ENCODE results near the gene COL27A1. TPM values are rescaled to one million over a fixed set of nuclear protein-coding genes. Genes with fewer than 3 reads are reported as not detected.

Gene COL27A1
- total and polyA plus RNA-seq, 9 of the 15 experiments (the other 6 are each of a cell fraction or from before 2014, with no cell fraction given) = 0.07 TPM; not detected in 8

- no TSS peak for BruUV-seq (replicated peaks)
- no peak overlapping the region for H2AFZ ChIP-seq (ENCODE audit: low read depth, low read length)
- no peaks in the 10 kb centered on the region for H3K9me3 ChIP-seq (replicated peaks; ENCODE audit: control insufficient read depth, insufficient read depth, low read depth, low read length)
- H3K36me3 ChIP-seq (ENCODE audit: control insufficient read depth, insufficient read depth, low read length) = no peaks in the 10 kb centered on the region
- H3K9ac ChIP-seq (ENCODE audit: insufficient read depth in 1 of 2, low read depth in 2 of 2, low read length in 2 of 2) = no peak overlapping the region
- no peaks in the 10 kb centered on the region; a peak in 1 of 5 replicates for H3K4me1 ChIP-seq (replicated peaks in 1 of 2; ENCODE audit: control insufficient read depth in 2 of 2, insufficient read depth in 2 of 2, low read length in 2 of 2)
- no peaks in the 10 kb centered on the region for H3K9me1 ChIP-seq (ENCODE audit: control insufficient read depth, insufficient read depth, low read length)
- TF ChIP-seq PRMT5 (CRISPR knock-in tag; IDR thresholded peaks at IDR 0.05) (no peak), HEY1 (CRISPR knock-in tag; IDR thresholded peaks at IDR 0.05; ENCODE audit: borderline replicate concordance) (no peak), RBM25 (IDR thresholded peaks at IDR 0.05; ENCODE audit: low read depth, low read length, severe bottlenecking) (peak; percentile 85)
- no peak for ATAC-seq
- FAIRE-seq = no peak
- no peak overlapping the region for H3K27ac ChIP-seq (ENCODE audit: extremely low read depth, low read depth, low read length)
- no peak for DNase-seq (ENCODE audit: extremely low read depth in 1 of 4, low spot score in 3 of 4)
- intact Hi-C loops (cut with micrococcal nuclease) (no loop called here), in situ Hi-C loops (cut with MboI) (no loop called here)
- H3K79me2 ChIP-seq (ENCODE audit: control insufficient read depth, insufficient read depth, low read length) = no peaks in the 10 kb centered on the region
- ChIA-PET POLR2A (interaction anchor here (0.6 to 1.0 kb wide), 2 partner anchors 24 to 278 kb away, joined by 3 to 4 read pairs; no protein-coding TSS in a partner anchor), CTCF (ENCODE audit: low intra/inter-chr PET ratio) (no interaction called here)
- peaks cover 16 to 30% of the 10 kb centered on the region in 2 experiments for H3K27me3 ChIP-seq (ENCODE audit: control insufficient read depth in 2 of 2, insufficient read depth in 2 of 2, low read length in 2 of 2)
- H3K4me3 ChIP-seq = no peak overlapping the region
- no peaks in the 10 kb centered on the region for H4K20me1 ChIP-seq (replicated peaks; ENCODE audit: control insufficient read depth, insufficient read depth, low read length)
- WGBS (ENCODE audit: insufficient coverage, low coverage, missing lambda C conversion rate) = 16% methylated on average over 8 of the region's 8 CpGs
- H3K4me2 ChIP-seq (ENCODE audit: insufficient read depth, low read length) = no peak overlapping the region
Measured at GRCh38 chr9:114314881-114315722, 159.8 kb downstream of the COL27A1 start.

DNA sequence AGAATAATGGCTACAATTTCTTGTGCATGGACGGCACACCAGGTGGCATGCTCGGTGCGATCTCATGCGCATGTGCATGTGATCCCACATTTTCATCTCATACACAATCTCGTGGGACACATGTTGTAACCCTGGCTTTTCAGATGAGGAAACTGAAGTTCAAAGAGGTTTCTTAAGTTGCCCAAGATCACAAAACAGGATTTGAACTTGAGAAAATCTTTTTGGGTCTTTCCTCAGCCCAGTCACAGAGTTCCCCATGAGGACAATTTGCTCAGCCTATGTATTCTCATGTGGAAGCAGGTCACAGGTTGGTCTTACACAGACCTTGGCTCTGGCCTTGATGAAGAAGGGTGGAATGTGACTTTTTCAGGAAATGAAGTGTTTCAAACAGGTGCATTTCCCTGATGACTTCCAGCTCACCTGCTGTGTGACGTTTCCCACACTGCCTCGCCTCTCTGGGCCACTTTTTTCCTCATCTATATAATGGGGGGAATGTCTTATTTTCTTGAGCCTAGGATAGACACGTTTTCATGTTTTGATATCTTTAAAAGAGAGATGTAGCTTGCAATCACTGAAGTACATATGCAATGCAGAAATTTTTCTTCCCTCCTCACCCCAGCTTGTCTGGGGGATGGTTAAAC is 160.5 kb downstream of the COL27A1 start:
- H3K4me1 ChIP-seq (replicated peaks in 1 of 2; ENCODE audit: control insufficient read depth in 2 of 2, insufficient read depth in 2 of 2, low read length in 2 of 2) = no peaks in the 10 kb centered on the region; a peak in 1 of 5 replicates
- no peaks in the 10 kb centered on the region for H3K36me3 ChIP-seq (ENCODE audit: control insufficient read depth, insufficient read depth, low read length)
- no peak overlapping the region for H3K4me2 ChIP-seq (ENCODE audit: insufficient read depth, low read length)
- no peaks in the 10 kb centered on the region for H3K9me1 ChIP-seq (ENCODE audit: control insufficient read depth, insufficient read depth, low read length)
- H3K27ac ChIP-seq (ENCODE audit: extremely low read depth, low read depth, low read length) = no peak overlapping the region
- no peaks in the 10 kb centered on the region for H4K20me1 ChIP-seq (replicated peaks; ENCODE audit: control insufficient read depth, insufficient read depth, low read length)
- intact Hi-C loops (cut with micrococcal nuclease) = no loop called here
- FAIRE-seq = no peak
- H3K9me3 ChIP-seq (replicated peaks; ENCODE audit: control insufficient read depth, insufficient read depth, low read depth, low read length) = no peaks in the 10 kb centered on the region
- WGBS (ENCODE audit: insufficient coverage, low coverage, missing lambda C conversion rate) = 9% methylated on average over 8 of the region's 8 CpGs
- CTCF ChIA-PET (ENCODE audit: low intra/inter-chr PET ratio) = no interaction called here
- peaks cover 16 to 26% of the 10 kb centered on the region in 2 experiments for H3K27me3 ChIP-seq (ENCODE audit: control insufficient read depth in 2 of 2, insufficient read depth in 2 of 2, low read length in 2 of 2)
- in situ Hi-C loops (cut with MboI) = no loop called here
- DNase-seq (ENCODE audit: extremely low read depth in 1 of 4, low spot score in 3 of 4) = no peak
- no peak overlapping the region for H2AFZ ChIP-seq (ENCODE audit: low read depth, low read length)
- H3K4me3 ChIP-seq = no peak overlapping the region
- no peak for ATAC-seq
- no peak for TF ChIP-seq XRCC3 (IDR thresholded peaks at IDR 0.05)
- TF ChIP-seq ZNF699 (CRISPR knock-in tag; IDR thresholded peaks at IDR 0.05; ENCODE audit: insufficient replicate concordance) = no peak
- peak; percentile 86 for TF ChIP-seq RBM25 (IDR thresholded peaks at IDR 0.05; ENCODE audit: low read depth, low read length, severe bottlenecking)
- peak; percentile 71 for TF ChIP-seq ZFP36 (IDR thresholded peaks at IDR 0.05; ENCODE audit: low read depth, low read length, partially characterized antibody)
- TF ChIP-seq NRF1 (conservative IDR thresholded peaks at IDR 0.05 in 1 of 2, IDR thresholded peaks at IDR 0.05 in 1 of 2) = peak; percentile 82 to 85
- TF ChIP-seq BCOR (IDR thresholded peaks at IDR 0.05) = peak; percentile 44; the same call in 1 of the 2 replicates
- BruUV-seq (replicated peaks) = no TSS peak
- H3K79me2 ChIP-seq (ENCODE audit: control insufficient read depth, insufficient read depth, low read length) = no peaks in the 10 kb centered on the region
- no peak overlapping the region for H3K9ac ChIP-seq (ENCODE audit: insufficient read depth in 1 of 2, low read depth in 2 of 2, low read length in 2 of 2)
- POLR2A ChIA-PET = no interaction called here

Measured in K562 (cell line).